Activated CD8-positive, alpha-beta T cell treated with anti-CD3 and anti-CD28 coated beads for 36 hours (primary cell): Measurements from ENCODE around the gene PERP. TPM values are rescaled to one million over a fixed set of nuclear protein-coding genes. Genes with fewer than 3 reads are reported as not detected.
A peak's percentile ranks its signal among the peaks of the same experiment; 100 is the strongest.

ENCODE experiments used
- ATAC-seq: fragments of 200-7000 bp; cut with Tn5 transposase; one replicate; pipeline ENCODE4 v1.10.0; 2021; ENCODE audit warnings: mild to moderate bottlenecking, moderate library complexity
- CTCF ChIA-PET: fragments of 350-600 bp; sonication (Branson Sonifier 250); formaldehyde crosslinking; loops from one replicate; lab custom pipeline; 2021; ENCODE audit warnings: antibody characterized with exemption; lab: Charles Lee
- POLR2A ChIA-PET: fragments of 350-600 bp; sonication (Branson Sonifier 250); formaldehyde crosslinking; loops from one replicate; lab custom pipeline; 2021; ENCODE audit warnings: antibody characterized with exemption; lab: Charles Lee
- DNase-seq: peaks from one replicate; pipeline ENCODE4 v3.0.0-alpha.2; 2020
- H3K27ac Mint-ChIP-seq: one replicate; pipeline ENCODE4 v1.8.0; 2021; ENCODE audit warnings: mild to moderate bottlenecking, mixed read lengths
- H3K27me3 Mint-ChIP-seq: one replicate; pipeline ENCODE4 v1.8.0; 2021; ENCODE audit warnings: mixed read lengths
- H3K36me3 Mint-ChIP-seq: one replicate; pipeline ENCODE4 v1.8.0; 2021; ENCODE audit warnings: low read depth, mixed read lengths
- H3K4me1 Mint-ChIP-seq: one replicate; pipeline ENCODE4 v1.8.0; 2021; ENCODE audit warnings: low read depth, mixed read lengths
- H3K4me3 Mint-ChIP-seq: one replicate; pipeline ENCODE4 v1.8.0; 2021; ENCODE audit warnings: mild to moderate bottlenecking, moderate library complexity, mixed read lengths
- H3K9me3 Mint-ChIP-seq: one replicate; pipeline ENCODE4 v1.8.0; 2021; ENCODE audit warnings: mixed read lengths
- CTCF ChIP-seq: fragments of 200-600 bp; IDR thresholded peaks from one replicate; pipeline ENCODE4 v1.8.0; 2022; ENCODE audit warnings: antibody characterized with exemption, mild to moderate bottlenecking
- intact Hi-C: fragments of 100-400 bp; cut with micrococcal nuclease; formaldehyde crosslinking; loops from one replicate; pipeline ENCODE4 v1.10.0; 2022
- total RNA-seq, 2 experiments: library from RNA; stranded (reverse); gene quantifications; one replicate each; pipeline ENCODE4 v1.2.3, GENCODE V29; 2021

Gene PERP
- total RNA-seq, 2 experiments from 2014 or later: 3.7 to 4.5 TPM

- Mint-ChIP-seq H3K36me3 (no peaks in the 10 kb centered on the region), H3K4me1 (peaks cover 10% of the 10 kb centered on the region), H3K27me3 (peaks cover 29% of the 10 kb centered on the region), H3K4me3 (no peak overlapping the region), H3K27ac (no peak overlapping the region), H3K9me3 (no peaks in the 10 kb centered on the region)
- POLR2A ChIA-PET: no interaction called here
- no peak for ATAC-seq
- CTCF ChIA-PET: interaction anchor here (0.6 to 6.6 kb wide), 5 partner anchors 113 to 405 kb away, joined by 3 to 63 read pairs (median 38); no protein-coding TSS in a partner anchor
- intact Hi-C loops: loop anchor here (10.0 kb wide), 1 partner anchor 291 kb away; the partner anchor contains the start of gene HEBP2
- no peak for DNase-seq
- TF ChIP-seq CTCF: no peak
Measured at GRCh38 chr6:138113588-138114210, 6.5 kb upstream of the PERP start.

- intact Hi-C loops: loop anchor here (10.0 kb wide), 1 partner anchor 295 kb away; the partner anchor contains the start of gene HEBP2
- Mint-ChIP-seq H3K36me3 (no peaks in the 10 kb centered on the region), H3K4me1 (peaks cover 16% of the 10 kb centered on the region), H3K27ac (no peak overlapping the region), H3K9me3 (no peaks in the 10 kb centered on the region), H3K4me3 (no peak overlapping the region), H3K27me3 (peaks cover 41% of the 10 kb centered on the region)
- no peak for TF ChIP-seq CTCF
- POLR2A ChIA-PET: no interaction called here
- CTCF ChIA-PET: interaction anchor here (3.1 kb wide), 1 partner anchor 106 kb away, joined by 111 read pairs; no protein-coding TSS in a partner anchor
- ATAC-seq (no peak), DNase-seq (no peak)
Measured at GRCh38 chr6:138110229-138110628, 3.0 kb upstream of the PERP start.

- intact Hi-C loops: loop anchor here (2.0 to 5.0 kb wide), 2 partner anchors 109 to 402 kb away; no protein-coding TSS in a partner anchor
- H3K9me3 Mint-ChIP-seq: no peaks in the 10 kb centered on the region
- no peak overlapping the region for H3K4me3 Mint-ChIP-seq
- ChIA-PET CTCF (interaction anchor here (0.7 to 3.1 kb wide), 14 partner anchors 8 to 448 kb away, joined by 3 to 111 read pairs (median 4); no protein-coding TSS in a partner anchor), POLR2A (interaction anchor here (0.9 kb wide), 1 partner anchor 74 kb away, joined by 3 read pairs; no protein-coding TSS in a partner anchor)
- TF ChIP-seq CTCF: peak; percentile 87
- H3K27ac Mint-ChIP-seq: no peak overlapping the region
- ATAC-seq (peak; percentile 69), DNase-seq (peak; percentile 93)
- H3K27me3 Mint-ChIP-seq: peaks cover 38% of the 10 kb centered on the region
- no peaks in the 10 kb centered on the region for H3K36me3 Mint-ChIP-seq
- peaks cover 16% of the 10 kb centered on the region for H3K4me1 Mint-ChIP-seq
Measured at GRCh38 chr6:138109042-138109997, 2.1 kb upstream of the PERP start.

GRCh38 chr6:138107752-138108592, 753 bp upstream of the PERP start:
- CTCF ChIA-PET: interaction anchor here (0.8 to 3.1 kb wide), 13 partner anchors 8 to 446 kb away, joined by 3 to 111 read pairs (median 4); no protein-coding TSS in a partner anchor
- peak overlapping the region; percentile 87 for H3K4me3 Mint-ChIP-seq
- peaks cover 39% of the 10 kb centered on the region for H3K27me3 Mint-ChIP-seq
- DNase-seq (peak; percentile 26), ATAC-seq (peak; percentile 22)
- peaks cover 16% of the 10 kb centered on the region for H3K4me1 Mint-ChIP-seq
- peak overlapping the region; percentile 51 for H3K27ac Mint-ChIP-seq
- intact Hi-C loops: loop anchor here (2.0 to 5.0 kb wide), 2 partner anchors 107 to 401 kb away; no protein-coding TSS in a partner anchor
- no peaks in the 10 kb centered on the region for H3K36me3 Mint-ChIP-seq
- POLR2A ChIA-PET: no interaction called here
- TF ChIP-seq CTCF: no peak
- H3K9me3 Mint-ChIP-seq: no peaks in the 10 kb centered on the region
